Lower lobe of right lung (tissue), 2 donors: ENCODE data around the gene SUMO3. TPM values are rescaled to one million over a fixed set of nuclear protein-coding genes. Genes with fewer than 3 reads are reported as not detected.

ENCODE experiments used
- ATAC-seq, 2 donors: fragments of 200-7000 bp; cut with Tn5 transposase; one replicate each; pipeline ENCODE4 v1.9.1; 2020 to 2022; ENCODE audit warnings: mild to moderate bottlenecking in 2 of 2, moderate library complexity in 2 of 2
- DNase-seq: peaks from one replicate; pipeline ENCODE4 v3.0.0-alpha.2; 2020
- H3K27ac ChIP-seq: fragments of 200-600 bp; one replicate; pipeline ENCODE4 v1.8.0; 2022
- H3K27me3 ChIP-seq: fragments of 200-600 bp; one replicate; pipeline ENCODE4 v1.8.0; 2022; ENCODE audit warnings: low read depth
- H3K36me3 ChIP-seq: fragments of 200-600 bp; one replicate; pipeline ENCODE4 v1.8.0; 2022; ENCODE audit warnings: mild to moderate bottlenecking
- H3K4me1 ChIP-seq: fragments of 200-600 bp; one replicate; pipeline ENCODE4 v1.8.0; 2022
- H3K4me3 ChIP-seq: fragments of 200-600 bp; one replicate; pipeline ENCODE4 v1.8.0; 2022; ENCODE audit warnings: mild to moderate bottlenecking
- H3K9me3 ChIP-seq: fragments of 200-600 bp; one replicate; pipeline ENCODE4 v1.8.0; 2022
- CTCF ChIP-seq: fragments of 200-600 bp; IDR thresholded peaks from one replicate; pipeline ENCODE4 v1.8.0; 2022; ENCODE audit warnings: antibody characterized with exemption, mild to moderate bottlenecking
- intact Hi-C: fragments of 100-400 bp; cut with DNase I; formaldehyde crosslinking; loops from one replicate; pipeline ENCODE4 v1.11.0; 2022
- total RNA-seq: library from RNA; stranded (reverse); fragmentation: NEBNext Ultra II Directional; extraction: Animal tissue kit (Norgen Biotek cat#: 25700); gene quantifications from one replicate; pipeline ENCODE4 v1.2.1, GENCODE V29; 2021
- donor health status: DM: no; HTN: yes; CAD: no; lungs with severe emphysema.

The SUMO3 gene
- total RNA-seq, 1 donor from 2014 or later, result 88.2 TPM

GRCh38 chr21:44812640-44813039, 5.2 kb downstream of the SUMO3 start:
- Histone ChIP-seq H3K4me1 (peaks cover 27% of the 10 kb centered on the region), H3K27me3 (no peaks in the 10 kb centered on the region), H3K36me3 (peaks cover 49% of the 10 kb centered on the region), H3K9me3 (no peaks in the 10 kb centered on the region), H3K27ac (no peak overlapping the region), H3K4me3 (no peak overlapping the region)
- intact Hi-C loops, result no loop called here
- DNase-seq (no peak), ATAC-seq (no peak)
- TF ChIP-seq CTCF, result no peak

- H3K4me3 ChIP-seq, result no peak overlapping the region
- H3K36me3 ChIP-seq, result peaks cover 68% of the 10 kb centered on the region
- no peaks in the 10 kb centered on the region for H3K9me3 ChIP-seq
- no peaks in the 10 kb centered on the region for H3K27me3 ChIP-seq
- H3K4me1 ChIP-seq, result peaks cover 12% of the 10 kb centered on the region
- no peak overlapping the region for H3K27ac ChIP-seq
- ATAC-seq (no peak), DNase-seq (no peak)
- intact Hi-C loops, result no loop called here
- TF ChIP-seq CTCF, result no peak
These were observed 7.1 kb downstream of the SUMO3 start for GRCh38 chr21:44810779-44811178.

GRCh38 chr21:44805859-44806258, 12.0 kb downstream of the SUMO3 start:
- Histone ChIP-seq H3K4me1 (peaks cover 13% of the 10 kb centered on the region), H3K36me3 (peaks cover 63% of the 10 kb centered on the region), H3K27ac (no peak overlapping the region), H3K27me3 (no peaks in the 10 kb centered on the region), H3K9me3 (no peaks in the 10 kb centered on the region), H3K4me3 (no peak overlapping the region)
- ATAC-seq (no peak), DNase-seq (no peak)
- intact Hi-C loops, result no loop called here
- TF ChIP-seq CTCF, result no peak

GRCh38 chr21:44805226-44805625, 12.6 kb downstream of the SUMO3 start:
- Histone ChIP-seq H3K4me3 (no peak overlapping the region), H3K36me3 (peaks cover 59% of the 10 kb centered on the region), H3K27ac (no peak overlapping the region), H3K9me3 (no peaks in the 10 kb centered on the region), H3K27me3 (no peaks in the 10 kb centered on the region), H3K4me1 (peaks cover 19% of the 10 kb centered on the region)
- intact Hi-C loops, result no loop called here
- TF ChIP-seq CTCF, result no peak
- DNase-seq (no peak), ATAC-seq (no peak)

- Histone ChIP-seq H3K27me3 (no peaks in the 10 kb centered on the region), H3K36me3 (peaks cover 54% of the 10 kb centered on the region), H3K4me3 (no peak overlapping the region), H3K9me3 (no peaks in the 10 kb centered on the region), H3K4me1 (peaks cover 24% of the 10 kb centered on the region), H3K27ac (no peak overlapping the region)
- DNase-seq (no peak), ATAC-seq (no peak)
- TF ChIP-seq CTCF, result no peak
- intact Hi-C loops, result no loop called here
These were observed 13.1 kb downstream of the SUMO3 start for GRCh38 chr21:44804762-44805161.

- no peak for TF ChIP-seq CTCF
- intact Hi-C loops, result no loop called here
- DNase-seq (no peak), ATAC-seq (no peak)
- no peaks in the 10 kb centered on the region for H3K9me3 ChIP-seq
- no peaks in the 10 kb centered on the region for H3K27me3 ChIP-seq
- no peak overlapping the region for H3K27ac ChIP-seq
- H3K36me3 ChIP-seq, result peaks cover 43% of the 10 kb centered on the region
- H3K4me3 ChIP-seq, result no peak overlapping the region
- H3K4me1 ChIP-seq, result peaks cover 34% of the 10 kb centered on the region
These were observed 14.2 kb downstream of the SUMO3 start for GRCh38 chr21:44803651-44804050.
